Loucy (cell line): ENCODE data around the gene CDR2L.
"Not testable (repeated sequence)": the region's sequence is repeated elsewhere in the genome, so short reads cannot be mapped to it uniquely, and the experiment has no call there.

ENCODE experiments used
- H2AFZ ChIP-seq: fragments of 200-600 bp; sonication (generic); 2 replicates; pipeline ENCODE4 v1.6.0; 2016; ENCODE audit warnings: antibody characterized with exemption, mild to moderate bottlenecking, low read length, moderate library complexity
- H3F3A ChIP-seq: fragments of 200-600 bp; 2 replicates; pipeline ENCODE4 v1.6.0; 2016; ENCODE audit warnings: antibody characterized with exemption, low read depth, mild to moderate bottlenecking
- H3K27me3 ChIP-seq: fragments of 200-600 bp; sonication (generic); 2 replicates; pipeline ENCODE4 v1.6.1; 2014; ENCODE audit warnings: low read length, mild to moderate bottlenecking; ENCODE audit not compliant: insufficient read depth, poor library complexity, severe bottlenecking
- H3K36me3 ChIP-seq: fragments of 200-600 bp; sonication (generic); 2 replicates; pipeline ENCODE4 v1.6.1; 2016; ENCODE audit warnings: low read length; ENCODE audit not compliant: insufficient read depth
- H3K4me1 ChIP-seq: fragments of 200-600 bp; sonication (generic); 2 replicates; pipeline ENCODE4 v1.5.1; 2014; ENCODE audit warnings: low read length, mild to moderate bottlenecking; ENCODE audit not compliant: insufficient read depth, poor library complexity, severe bottlenecking
- H3K4me2 ChIP-seq: fragments of 200-600 bp; sonication (generic); 2 replicates; pipeline ENCODE4 v1.6.0; 2014; ENCODE audit warnings: antibody characterized with exemption, low read length, low read depth, mild to moderate bottlenecking; ENCODE audit not compliant: poor library complexity, severe bottlenecking
- H3K4me3 ChIP-seq: fragments of 200-600 bp; sonication (generic); 2 replicates; pipeline ENCODE4 v1.5.1; 2014; ENCODE audit warnings: low read length, mild to moderate bottlenecking, mixed read lengths; ENCODE audit not compliant: poor library complexity, severe bottlenecking
- H3K79me2 ChIP-seq: fragments of 200-600 bp; sonication (generic); 2 replicates; pipeline ENCODE4 v1.6.1; 2014; ENCODE audit warnings: low read length; ENCODE audit not compliant: insufficient read depth
- H3K9ac ChIP-seq: fragments of 200-600 bp; sonication (generic); 2 replicates; pipeline ENCODE4 v1.6.0; 2014; ENCODE audit warnings: mild to moderate bottlenecking, low read depth, low read length, moderate library complexity; ENCODE audit not compliant: poor library complexity, severe bottlenecking
- H3K9me2 ChIP-seq: fragments of 200-600 bp; sonication (generic); replicated peaks from 2 replicates; pipeline ENCODE4 v1.6.1; 2016; ENCODE audit warnings: low read depth, low read length, mixed read lengths
- H3K9me3 ChIP-seq: fragments of 200-600 bp; sonication (generic); 2 replicates; pipeline ENCODE4 v1.6.1; 2014; ENCODE audit warnings: mild to moderate bottlenecking, antibody characterized with exemption, low read length, low read depth; ENCODE audit not compliant: insufficient read depth
- H4K20me1 ChIP-seq: fragments of 200-600 bp; sonication (generic); 2 replicates; pipeline ENCODE4 v1.6.0; 2014; ENCODE audit warnings: antibody characterized with exemption, low read length, mild to moderate bottlenecking; ENCODE audit not compliant: insufficient read depth, poor library complexity, severe bottlenecking
- CTCF ChIP-seq: fragments of 200-600 bp; sonication (generic); conservative IDR thresholded peaks from 2 replicates; pipeline ENCODE4 v1.5.1; 2014; ENCODE audit warnings: mild to moderate bottlenecking, antibody characterized with exemption, low read length
- EZH2phosphoT487 ChIP-seq: fragments of 200-600 bp; IDR thresholded peaks from 2 replicates; pipeline ENCODE4 v1.6.1; 2018; ENCODE audit warnings: antibody characterized with exemption, mild to moderate bottlenecking, moderate library complexity, borderline replicate concordance

Gene CDR2L

GRCh38 chr17:74964988-74965622 is 22.3 kb upstream of the CDR2L start:
- Histone ChIP-seq H2AFZ (no peak overlapping the region), H3K4me2 (no peak overlapping the region), H3K27me3 (no peaks in the 10 kb centered on the region), H3K4me1 (peaks cover 7% of the 10 kb centered on the region), H3K9me3 (no peaks in the 10 kb centered on the region), H3K36me3 (no peaks in the 10 kb centered on the region), H4K20me1 (no peaks in the 10 kb centered on the region), H3K9ac (no peak overlapping the region), H3K79me2 (no peaks in the 10 kb centered on the region), H3K4me3 (no peak overlapping the region), H3F3A (no peaks in the 10 kb centered on the region), H3K9me2 (no peaks in the 10 kb centered on the region)
- TF ChIP-seq CTCF: no peak
- no peak for TF ChIP-seq EZH2phosphoT487

GRCh38 chr17:74968361-74968780 is 19.1 kb upstream of the CDR2L start:
- H3K79me2 ChIP-seq: no peaks in the 10 kb centered on the region
- H3K4me1 ChIP-seq: no peaks in the 10 kb centered on the region
- no peaks in the 10 kb centered on the region for H3F3A ChIP-seq
- no peaks in the 10 kb centered on the region for H4K20me1 ChIP-seq
- TF ChIP-seq CTCF (no peak), EZH2phosphoT487 (no peak)
- no peaks in the 10 kb centered on the region for H3K9me2 ChIP-seq
- peaks cover 17% of the 10 kb centered on the region for H3K27me3 ChIP-seq
- H3K36me3 ChIP-seq: no peaks in the 10 kb centered on the region
- H3K4me2 ChIP-seq: no peak overlapping the region
- no peaks in the 10 kb centered on the region for H3K9me3 ChIP-seq
- no peak overlapping the region for H3K4me3 ChIP-seq
- H2AFZ ChIP-seq: no peak overlapping the region
- no peak overlapping the region for H3K9ac ChIP-seq

DNA sequence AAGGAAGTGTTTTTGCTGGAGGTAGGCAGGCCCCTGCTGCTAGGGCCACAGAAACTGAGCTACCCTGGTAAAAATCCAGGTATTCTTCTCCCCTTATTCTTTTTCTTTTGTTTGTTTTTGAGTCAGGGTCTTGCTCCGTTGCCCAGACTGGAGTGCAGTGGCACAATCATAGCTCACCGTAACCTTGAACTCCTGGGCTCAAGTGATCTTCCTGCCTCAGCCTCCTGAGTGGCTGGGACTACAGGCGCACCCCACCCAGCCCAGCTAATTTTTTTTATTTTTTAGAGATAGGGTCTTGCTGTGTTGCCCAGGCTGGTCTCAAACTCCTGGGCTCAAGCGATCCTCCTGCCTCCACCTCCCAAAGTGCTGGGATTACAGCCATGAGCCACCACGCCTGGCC is 17.9 kb upstream of the CDR2L start:
- not testable (repeated sequence) for H2AFZ ChIP-seq, H3K36me3 ChIP-seq, H3K9me3 ChIP-seq, H4K20me1 ChIP-seq, H3K9ac ChIP-seq, H3F3A ChIP-seq, H3K79me2 ChIP-seq, H3K4me2 ChIP-seq, H3K4me1 ChIP-seq, H3K9me2 ChIP-seq, H3K4me3 ChIP-seq
- H3K27me3 ChIP-seq: peaks cover 17% of the 10 kb centered on the region

DNA sequence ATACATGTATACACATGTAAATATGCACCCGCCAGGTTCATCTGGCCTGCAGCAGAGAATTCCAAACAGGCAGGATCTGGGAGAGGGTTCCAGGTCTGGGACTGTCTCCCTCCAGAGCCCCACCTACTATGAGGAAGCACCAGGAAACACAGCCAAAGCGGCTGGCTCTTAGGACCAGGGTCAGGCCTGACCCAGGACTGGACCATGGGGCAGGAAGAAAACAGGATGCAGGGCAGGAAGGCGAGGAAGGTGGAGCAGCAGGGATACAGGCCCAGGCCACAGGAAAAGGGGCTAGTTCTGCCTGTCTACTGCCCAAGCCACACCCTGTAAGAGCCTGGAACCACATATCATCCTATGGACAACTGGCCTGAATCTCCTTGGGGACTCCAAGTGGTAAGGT is 17.0 kb upstream of the CDR2L start:
- H3K4me3 ChIP-seq: no peak overlapping the region
- H3K27me3 ChIP-seq: peaks cover 17% of the 10 kb centered on the region
- H3K9ac ChIP-seq: no peak overlapping the region
- no peak for TF ChIP-seq EZH2phosphoT487
- no peak for TF ChIP-seq CTCF
- H3K4me1 ChIP-seq: no peaks in the 10 kb centered on the region
- no peaks in the 10 kb centered on the region for H3K9me3 ChIP-seq
- no peaks in the 10 kb centered on the region for H4K20me1 ChIP-seq
- H2AFZ ChIP-seq: no peak overlapping the region
- H3K9me2 ChIP-seq: no peaks in the 10 kb centered on the region
- no peaks in the 10 kb centered on the region for H3K79me2 ChIP-seq
- no peaks in the 10 kb centered on the region for H3F3A ChIP-seq
- no peaks in the 10 kb centered on the region for H3K36me3 ChIP-seq
- no peak overlapping the region for H3K4me2 ChIP-seq
